H1 (cell line): ENCODE measurements around the gene SCO2. TPM values are rescaled to one million over a fixed set of nuclear protein-coding genes. Genes with fewer than 3 reads are reported as not detected.

Experiments
- CTCF ChIA-PET: fragments of 300-600 bp; sonication (Branson Sonifier 250); formaldehyde crosslinking; loops from one replicate; lab custom pipeline; 2021; ENCODE audit not compliant: partially characterized antibody; lab: Charles Lee
- POLR2A ChIA-PET: fragments of 300-600 bp; sonication (Branson Sonifier 250); formaldehyde crosslinking; loops from one replicate; lab custom pipeline; 2021; ENCODE audit warnings: inconsistent platforms; ENCODE audit not compliant: partially characterized antibody; lab: Charles Lee
- DNase-seq, 2 experiments: peaks; one replicate each; pipeline versions ENCODE4 v3.0.0 to v3.0.0-alpha.2; 2010 to 2022; ENCODE audit warnings: low spot score in 2 of 2, low read depth in 1 of 2, mixed read lengths in 1 of 2
- FAIRE-seq: peaks from 2 replicates; lab custom pipeline; 2011; peaks lifted over from hg19 to GRCh38; lab: Jason Lieb, UNC
- H2AFZ ChIP-seq: 2 replicates; pipeline ENCODE4 v1.8.1; 2012; ENCODE audit warnings: low read length, inconsistent platforms
- H2AK5ac ChIP-seq: 2 replicates; pipeline ENCODE4 v1.6.1; 2013; ENCODE audit warnings: low read depth, low read length
- H2BK120ac ChIP-seq: replicated peaks from 2 replicates; pipeline ENCODE3; 2013; ENCODE audit warnings: low read depth, low read length, inconsistent platforms
- H2BK12ac ChIP-seq: 2 replicates; pipeline ENCODE4 v1.6.1; 2013; ENCODE audit warnings: low read depth, low read length
- H2BK15ac ChIP-seq: 2 replicates; pipeline ENCODE4 v1.6.1; 2013; ENCODE audit warnings: low read length
- H2BK20ac ChIP-seq: 2 replicates; pipeline ENCODE4 v1.6.1; 2013; ENCODE audit warnings: low read length
- H2BK5ac ChIP-seq: 2 replicates; pipeline ENCODE4 v1.6.1; 2013; ENCODE audit warnings: low read depth, low read length
- H3K14ac ChIP-seq: 2 replicates; pipeline ENCODE4 v1.6.1; 2013; ENCODE audit warnings: inconsistent platforms; ENCODE audit not compliant: insufficient read length
- H3K18ac ChIP-seq: 2 replicates; pipeline ENCODE4 v1.6.1; 2013; ENCODE audit warnings: low read length; ENCODE audit errors: extremely low read depth
- H3K23ac ChIP-seq: 2 replicates; pipeline ENCODE4 v1.6.1; 2013; ENCODE audit warnings: inconsistent platforms; ENCODE audit not compliant: insufficient read length
- H3K23me2 ChIP-seq: 2 replicates; pipeline ENCODE4 v1.6.1; 2013; ENCODE audit warnings: low read depth, low read length
- H3K27ac ChIP-seq: 2 replicates; pipeline ENCODE4 v1.6.1; 2011; ENCODE audit warnings: low read depth, low read length, inconsistent platforms
- H3K27me3 ChIP-seq, 4 experiments: replicated peaks in 1 of 4; 1 replicate in 1 of 4; 2 replicates in 3 of 4; pipeline versions ENCODE4 v1.6.1 to v1.8.1; 2011 to 2013; ENCODE audit warnings: low read length in 3 of 4, mild to moderate bottlenecking in 3 of 4, inconsistent platforms in 2 of 4, mixed read lengths in 2 of 4, moderate library complexity in 1 of 4; ENCODE audit not compliant: control insufficient read depth in 3 of 4, insufficient read depth in 3 of 4; ENCODE audit errors: extremely low read depth in 1 of 4
- H3K36me3 ChIP-seq, 4 experiments: 2 replicates each; pipeline versions ENCODE4 v1.6.1 to v1.8.1; 2011 to 2013; ENCODE audit warnings: mild to moderate bottlenecking in 4 of 4, low read length in 3 of 4, moderate library complexity in 2 of 4, control low read depth in 1 of 4, inconsistent platforms in 1 of 4; ENCODE audit not compliant: insufficient read depth in 4 of 4, control insufficient read depth in 2 of 4
- H3K4ac ChIP-seq: replicated peaks from 2 replicates; pipeline ENCODE3; 2013; ENCODE audit warnings: low read length, low read depth, mixed read lengths, inconsistent platforms; ENCODE audit not compliant: insufficient read length
- H3K4me1 ChIP-seq, 4 experiments: replicated peaks in 1 of 4; 1 replicate in 1 of 4; 2 replicates in 3 of 4; pipeline versions ENCODE4 v1.6.1 to v1.8.1; 2011 to 2013; ENCODE audit warnings: low read length in 3 of 4, inconsistent platforms in 2 of 4, mixed read lengths in 1 of 4; ENCODE audit not compliant: insufficient read depth in 4 of 4, control insufficient read depth in 3 of 4
- H3K4me2 ChIP-seq, 2 experiments: 2 replicates each; pipeline versions ENCODE4 v1.6.1 to v1.8.1; 2011 to 2013; ENCODE audit warnings: low read depth in 2 of 2, low read length in 2 of 2, control low read depth in 1 of 2, inconsistent platforms in 1 of 2, mild to moderate bottlenecking in 1 of 2; ENCODE audit not compliant: insufficient read depth in 1 of 2
- H3K4me3 ChIP-seq, 4 experiments: fragments of 200-600, 300-600 bp in 1 of 4; sonication (generic), shearing (Covaris generic), sonication (Bioruptor Twin) in 1 of 4; 2 replicates each; pipeline versions ENCODE4 v1.5.1 to v1.8.1; 2011 to 2016; ENCODE audit warnings: low read length in 4 of 4, low read depth in 3 of 4, control low read depth in 2 of 4, inconsistent platforms in 2 of 4, mild to moderate bottlenecking in 2 of 4, mixed read lengths in 1 of 4, moderate library complexity in 1 of 4; ENCODE audit not compliant: insufficient read depth in 2 of 4; ENCODE audit errors: extremely low read depth in 1 of 4
- H3K56ac ChIP-seq: replicated peaks from 2 replicates; pipeline ENCODE3; 2013; ENCODE audit warnings: low read depth, mild to moderate bottlenecking, mixed read lengths, low read length, inconsistent platforms; ENCODE audit not compliant: insufficient read length
- H3K79me1 ChIP-seq: 2 replicates; pipeline ENCODE4 v1.6.1; 2013; ENCODE audit warnings: low read depth, low read length, control low read depth
- H3K79me2 ChIP-seq, 2 experiments: 2 replicates each; pipeline versions ENCODE4 v1.6.1 to v1.8.1; 2012 to 2013; ENCODE audit warnings: low read length in 2 of 2, mild to moderate bottlenecking in 2 of 2, inconsistent platforms in 1 of 2; ENCODE audit not compliant: insufficient read depth in 2 of 2, control insufficient read depth in 1 of 2
- H3K9ac ChIP-seq, 4 experiments: replicated peaks in 1 of 4; 1 replicate in 1 of 4; 2 replicates in 3 of 4; pipeline versions ENCODE4 v1.6.1 to v1.8.1; 2011 to 2013; ENCODE audit warnings: low read depth in 3 of 4, low read length in 3 of 4, control low read depth in 2 of 4, mild to moderate bottlenecking in 2 of 4, moderate library complexity in 2 of 4, inconsistent platforms in 1 of 4; ENCODE audit errors: extremely low read depth in 1 of 4
- H3K9me3 ChIP-seq, 2 experiments: 2 replicates each; pipeline versions ENCODE4 v1.6.1 to v1.8.1; 2012 to 2013; ENCODE audit warnings: mild to moderate bottlenecking in 2 of 2, moderate library complexity in 2 of 2, control low read depth in 1 of 2, inconsistent platforms in 1 of 2, low read depth in 1 of 2, low read length in 1 of 2, mixed read lengths in 1 of 2; ENCODE audit not compliant: insufficient read depth in 2 of 2
- H4K20me1 ChIP-seq, 2 experiments: replicated peaks in 1 of 2; 2 replicates each; pipeline versions ENCODE3 to v1.8.1; 2011 to 2013; ENCODE audit warnings: inconsistent platforms in 2 of 2, low read length in 2 of 2, mild to moderate bottlenecking in 1 of 2; ENCODE audit not compliant: insufficient read depth in 2 of 2, control insufficient read depth in 1 of 2
- H4K5ac ChIP-seq: 2 replicates; pipeline ENCODE4 v1.6.1; 2013; ENCODE audit warnings: low read length, low read depth, mixed read lengths, inconsistent platforms; ENCODE audit not compliant: insufficient read length
- H4K8ac ChIP-seq: 2 replicates; pipeline ENCODE4 v1.8.0; 2013; ENCODE audit warnings: mild to moderate bottlenecking, moderate library complexity, low read length, inconsistent platforms; ENCODE audit not compliant: insufficient read depth; ENCODE audit errors: extremely low read depth
- H4K91ac ChIP-seq: replicated peaks from 2 replicates; pipeline ENCODE3; 2013; ENCODE audit warnings: low read length, mixed read lengths, inconsistent platforms; ENCODE audit not compliant: insufficient read length
- BRCA1 ChIP-seq: IDR thresholded peaks from 2 replicates; pipeline ENCODE4 v1.6.1; 2012; ENCODE audit warnings: low read depth, low read length, improper control_type of control experiment
- EGR1 ChIP-seq: IDR thresholded peaks from 2 replicates; pipeline ENCODE4 v1.6.1; 2011; ENCODE audit warnings: low read depth, low read length, borderline replicate concordance
- HDAC6 ChIP-seq: IDR thresholded peaks from one replicate; pipeline ENCODE4 v1.7.1; 2012; ENCODE audit warnings: low read depth, mild to moderate bottlenecking, inconsistent platforms, low read length, moderate library complexity
- JUN ChIP-seq: IDR thresholded peaks from 2 replicates; pipeline ENCODE4 v1.6.1; 2011; ENCODE audit warnings: low read depth, mild to moderate bottlenecking, improper control_type of control experiment, low read length
- NRF1 ChIP-seq: IDR thresholded peaks from 2 replicates; pipeline ENCODE4 v1.6.1; 2011; ENCODE audit warnings: mild to moderate bottlenecking, low read depth, low read length, improper control_type of control experiment
- POU5F1 ChIP-seq: IDR thresholded peaks from 2 replicates; pipeline ENCODE4 v1.6.1; 2011; ENCODE audit warnings: low read depth, mild to moderate bottlenecking, low read length, moderate library complexity
- RFX5 ChIP-seq: IDR thresholded peaks from 2 replicates; pipeline ENCODE4 v1.6.1; 2011; ENCODE audit warnings: low read depth, low read length, improper control_type of control experiment, borderline replicate concordance
- SIN3A ChIP-seq, 2 experiments: IDR thresholded peaks in 1 of 2; conservative IDR thresholded peaks in 1 of 2; 2 replicates each; pipeline ENCODE4 v1.6.1; 2011 to 2012; ENCODE audit warnings: low read length in 2 of 2, improper control_type of control experiment in 1 of 2, low read depth in 1 of 2, mild to moderate bottlenecking in 1 of 2
- SIRT6 ChIP-seq: IDR thresholded peaks from one replicate; pipeline ENCODE4 v1.7.1; 2012; ENCODE audit warnings: low read length, inconsistent platforms
- SUZ12 ChIP-seq: fragments of 200-600 bp; sonication (generic); IDR thresholded peaks from 2 replicates; pipeline ENCODE4 v1.6.1; 2012; ENCODE audit warnings: mild to moderate bottlenecking, inconsistent platforms, low read length, moderate library complexity, mixed read lengths
- TAF7 ChIP-seq: optimal IDR thresholded peaks from 2 replicates; pipeline ENCODE3; 2011; ENCODE audit warnings: low read depth, mild to moderate bottlenecking, inconsistent platforms, low read length, moderate library complexity, borderline replicate concordance
- TEAD4 ChIP-seq: IDR thresholded peaks from 2 replicates; pipeline ENCODE4 v1.6.1; 2012; ENCODE audit warnings: low read depth, low read length, inconsistent platforms, mixed read lengths
- WGBS, 2 experiments: shearing (Covaris generic) in 1 of 2; methylation state at CpG; one replicate each; pipeline versions ENCODE4 v1.1.6 to v1.1.7; 2013 to 2015; ENCODE audit warnings: low lambda C conversion rate in 2 of 2, mixed read lengths in 2 of 2, inconsistent platforms in 1 of 2, low coverage in 1 of 2, missing lambda C conversion rate in 1 of 2; ENCODE audit not compliant: insufficient replicate concordance in 2 of 2, insufficient coverage in 1 of 2, insufficient read length in 1 of 2; ENCODE audit errors: extremely low coverage in 1 of 2, missing lambda C conversion rate in 1 of 2; 5-methylcytosine and 5-hydroxymethylcytosine counted together
- polyA plus RNA-seq, 7 experiments: library from polyadenylated mRNA; depleted of rRNA in 3 of 7; stranded (reverse) in 5 of 7; unstranded in 2 of 7; fragments of >200 nt in 5 of 7; fragments of 200-250 nt in 2 of 7; gene quantifications; 1 replicate in 5 of 7; 2 replicates in 1 of 7; 4 replicates in 1 of 7; pipeline versions ENCODE4 v1.2.1 to v1.2.3, GENCODE V29; 2011 to 2013; ENCODE audit warnings: missing spikeins in 2 of 7, mixed read lengths in 2 of 7
- total RNA-seq: library from RNA; stranded (reverse); fragmentation: NEBNext Ultra II Directional; extraction: Animal tissue kit (Norgen Biotek cat#: 25700); gene quantifications from 2 replicates; pipeline ENCODE4 v1.2.1, GENCODE V29; 2021
- TF ChIP-seq, protein P1 (sequence below): IDR thresholded peaks from 2 replicates; pipeline ENCODE4 v1.6.1; 2012; ENCODE audit warnings: inconsistent platforms
- TF ChIP-seq, protein P2 (sequence below): IDR thresholded peaks from 2 replicates; pipeline ENCODE4 v1.6.1; 2011; ENCODE audit warnings: low read depth, mild to moderate bottlenecking, low read length; ENCODE audit not compliant: insufficient read depth

The SCO2 gene
- total and polyA plus RNA-seq, 2 of the 8 experiments (the other 6 are each of a cell fraction or from before 2014, with no cell fraction given), result 2.0 TPM; not detected in 1

DNA sequence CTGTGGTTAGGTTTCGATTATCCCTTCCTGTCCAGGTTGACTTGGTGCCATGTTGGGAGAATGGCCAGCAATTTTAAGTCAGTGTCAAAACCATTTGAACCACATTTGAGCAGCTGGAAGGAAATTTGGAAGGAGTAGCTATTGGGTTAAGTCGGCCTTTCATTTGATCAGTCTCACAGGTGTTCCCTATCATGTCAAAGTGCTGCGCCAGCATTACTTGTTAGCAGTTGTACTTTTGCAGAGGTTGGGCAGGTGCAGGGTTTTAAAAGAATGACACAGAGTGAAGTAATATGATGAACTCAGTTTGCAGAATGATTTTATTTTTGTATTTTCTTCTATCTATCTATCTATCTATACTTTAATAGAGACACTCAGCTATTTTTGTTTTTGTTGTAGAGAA is 10.8 kb upstream of the SCO2 start:
- Histone ChIP-seq H4K8ac (no peak overlapping the region), H2BK5ac (no peak overlapping the region)
- POLR2A ChIA-PET, result no interaction called here
- TF ChIP-seq SIN3A (conservative IDR thresholded peaks at IDR 0.05 in 1 of 2, IDR thresholded peaks at IDR 0.05 in 1 of 2; ENCODE audit: low read depth in 1 of 2, low read length in 2 of 2) (no peak), SIRT6 (no peak), NRF1 (no peak), BRCA1 (no peak), JUN (no peak), EGR1 (no peak), TEAD4 (no peak), HDAC6 (no peak), SUZ12 (no peak), TAF7 (no peak), POU5F1 (no peak), RFX5 (no peak)
- TF ChIP-seq, protein P1, sequence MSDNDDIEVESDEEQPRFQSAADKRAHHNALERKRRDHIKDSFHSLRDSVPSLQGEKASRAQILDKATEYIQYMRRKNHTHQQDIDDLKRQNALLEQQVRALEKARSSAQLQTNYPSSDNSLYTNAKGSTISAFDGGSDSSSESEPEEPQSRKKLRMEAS, result no peak
- TF ChIP-seq, protein P2, sequence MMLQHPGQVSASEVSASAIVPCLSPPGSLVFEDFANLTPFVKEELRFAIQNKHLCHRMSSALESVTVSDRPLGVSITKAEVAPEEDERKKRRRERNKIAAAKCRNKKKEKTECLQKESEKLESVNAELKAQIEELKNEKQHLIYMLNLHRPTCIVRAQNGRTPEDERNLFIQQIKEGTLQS, result no peak

More for the DNA sequence above, 10.8 kb upstream of the SCO2 start:
- peaks cover 0 to 5% (median under 1%) of the 10 kb centered on the region in 4 experiments; a peak in 4 of 7 replicates for H3K4me1 ChIP-seq
- no peaks in the 10 kb centered on the region for H4K20me1 ChIP-seq
- H3K27ac ChIP-seq, result no peak overlapping the region
- no peak overlapping the region for H2BK15ac ChIP-seq
- H2AK5ac ChIP-seq, result no peak overlapping the region
- 92% methylated on average over 3 of the region's 3 CpGs; no CpG with 5 or more reads in 1 of the 2 experiments for WGBS, 2 experiments
- H2AFZ ChIP-seq, result no peak overlapping the region
- CTCF ChIA-PET, result interaction anchor here (1.0 to 6.6 kb wide), 6 partner anchors 9 to 160 kb away, joined by 3 to 36 read pairs (median 4); partner anchors contain the start of genes KLHDC7B and SCO2
- no peak overlapping the region for H4K5ac ChIP-seq
- no peak overlapping the region for H3K18ac ChIP-seq
- DNase-seq (no peak), FAIRE-seq (no peak)
- no peaks in the 10 kb centered on the region for H3K79me2 ChIP-seq
- no peak overlapping the region for H4K91ac ChIP-seq
- H2BK120ac ChIP-seq, result no peak overlapping the region
- H3K23me2 ChIP-seq, result peaks cover 10% of the 10 kb centered on the region; the same call in 1 of the 2 replicates
- H3K79me1 ChIP-seq, result no peaks in the 10 kb centered on the region
- no peak overlapping the region for H3K23ac ChIP-seq
- H3K36me3 ChIP-seq, result no peaks in the 10 kb centered on the region
- no peak overlapping the region for H2BK20ac ChIP-seq
- no peak overlapping the region for H2BK12ac ChIP-seq
- no peaks in the 10 kb centered on the region for H3K9me3 ChIP-seq
- peaks cover 13 to 24% (median 21%) of the 10 kb centered on the region in 4 experiments for H3K27me3 ChIP-seq
- H3K14ac ChIP-seq, result no peak overlapping the region
- no peak overlapping the region for H3K56ac ChIP-seq
- no peak overlapping the region for H3K4ac ChIP-seq
- no peak overlapping the region for H3K4me2 ChIP-seq
- no peak overlapping the region for H3K4me3 ChIP-seq
- H3K9ac ChIP-seq, result no peak overlapping the region
